NCI-H2196 treated with DMSO at 0.1 percent for 48 hours (cell line): ENCODE measurements around the gene LXN.
A peak's percentile ranks its signal among the peaks of the same experiment; 100 is the strongest.

Source experiments
- DNase-seq: peaks from one replicate; lab custom pipeline; 2025; ENCODE audit not compliant: unreplicated experiment; lab: John Stamatoyannopoulos, UW

Gene LXN

DNA sequence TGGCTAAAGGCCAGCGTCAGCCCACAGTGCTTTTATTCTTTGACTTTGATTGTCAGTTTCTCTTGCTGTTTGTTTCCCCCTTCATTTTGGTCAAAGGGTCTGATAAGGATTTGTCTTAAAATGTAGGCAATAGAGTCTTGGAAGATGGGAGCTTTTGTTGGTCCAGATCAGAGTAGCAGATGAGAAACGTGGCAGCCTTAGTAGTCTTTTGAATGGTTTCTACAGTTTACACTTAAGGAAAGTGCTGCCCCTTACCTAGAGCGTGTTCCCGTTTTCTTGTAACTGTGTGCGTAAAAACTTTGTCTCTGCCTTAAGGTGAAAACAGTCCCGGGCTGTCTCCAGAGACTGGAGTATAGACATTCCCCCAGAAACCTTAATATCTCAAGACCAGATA, 630 bp downstream of the LXN start:
- no peak for DNase-seq

DNA sequence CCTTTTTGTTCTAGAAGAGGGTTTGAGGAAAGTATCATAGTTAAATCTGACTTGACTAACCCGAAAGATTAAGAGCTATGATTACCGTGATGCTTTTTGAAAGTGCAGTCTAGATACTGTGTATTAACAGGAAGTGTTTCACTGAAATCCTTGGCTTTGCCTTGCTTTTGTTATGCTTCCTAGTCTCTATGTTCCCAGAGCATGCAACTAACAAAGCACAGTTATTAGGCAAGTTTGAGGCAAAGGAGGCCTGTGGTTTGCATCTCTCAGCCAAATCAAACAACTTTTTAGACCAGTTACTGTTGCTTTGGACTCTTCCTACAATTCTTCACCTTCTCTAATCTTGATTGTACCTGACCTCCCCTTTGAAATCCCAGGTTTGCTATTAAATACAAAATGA, 3.9 kb downstream of the LXN start:
- no peak for DNase-seq

DNA sequence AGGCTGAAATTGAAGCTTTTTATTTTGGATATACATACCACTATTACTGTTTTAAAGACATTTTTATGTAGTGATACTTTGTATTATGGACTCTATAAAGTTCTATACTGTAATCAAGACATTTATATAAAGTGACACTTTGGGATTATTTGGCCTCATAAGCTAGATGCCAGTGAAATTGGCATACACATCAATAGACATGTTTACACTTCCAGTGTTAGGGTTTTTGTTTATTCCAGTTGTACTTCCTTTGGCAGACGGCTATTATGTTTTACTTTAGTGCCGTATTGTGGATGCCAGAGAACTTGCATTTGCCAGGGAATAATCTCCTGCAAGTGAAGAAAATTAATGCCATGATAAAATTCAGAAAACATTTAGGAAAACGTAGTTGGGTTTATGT, 6.0 kb downstream of the LXN start:
- DNase-seq: no peak

DNA sequence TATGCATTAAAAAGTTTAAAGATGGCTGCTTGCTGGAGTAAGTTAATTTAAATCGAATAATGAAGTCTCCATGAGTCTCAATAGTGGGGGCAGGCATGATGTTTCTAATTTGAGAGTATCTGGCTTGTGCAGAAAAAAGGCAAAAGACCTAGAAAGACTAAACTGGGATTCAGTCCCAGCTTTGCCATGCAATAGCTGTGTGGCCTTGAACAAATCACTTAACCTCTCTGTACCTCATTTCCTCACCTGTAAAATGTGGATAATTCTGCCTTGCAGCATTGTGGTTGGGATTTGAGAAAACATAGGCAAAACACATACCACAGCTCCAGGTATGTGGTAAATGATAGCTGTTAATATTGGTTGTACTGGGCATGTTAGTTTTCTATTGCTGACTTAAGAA, 8.6 kb downstream of the LXN start:
- no peak for DNase-seq

DNA sequence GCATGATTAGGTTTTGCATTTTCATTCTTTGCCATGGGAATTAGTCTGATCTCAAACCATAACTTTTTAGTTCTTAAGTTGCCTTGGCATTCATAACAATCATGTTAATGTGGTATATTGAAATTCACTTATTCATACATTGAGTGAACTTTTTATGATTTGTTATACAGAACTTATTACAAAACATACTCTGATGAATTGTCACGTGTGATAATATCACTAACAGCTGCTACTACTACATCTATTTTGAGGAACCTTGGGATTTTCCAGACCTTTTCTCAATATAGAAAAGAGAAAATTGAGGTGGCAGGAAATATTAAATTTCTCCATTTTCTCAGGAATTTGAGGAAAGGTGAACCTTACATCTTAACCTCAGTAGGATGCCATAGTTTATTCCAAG, 9.2 kb downstream of the LXN start:
- no peak for DNase-seq

DNA sequence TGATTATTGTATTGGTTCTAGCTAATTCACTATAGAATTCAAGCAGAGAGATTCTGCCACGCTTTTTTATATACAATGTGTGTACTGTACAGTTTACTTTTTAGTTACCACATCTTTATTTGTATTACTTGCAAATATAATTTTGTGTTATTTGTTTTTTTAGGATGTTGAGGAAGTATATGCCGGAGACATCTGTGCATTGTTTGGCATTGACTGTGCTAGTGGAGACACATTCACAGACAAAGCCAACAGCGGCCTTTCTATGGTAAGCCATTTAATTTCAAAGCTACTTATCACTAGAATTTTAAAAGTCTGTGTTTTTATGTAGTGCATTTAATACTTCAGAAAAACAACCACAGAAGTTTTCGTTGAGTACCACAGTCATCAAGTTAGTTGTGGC, 11.7 kb downstream of the LXN start:
- no peak for DNase-seq

DNA sequence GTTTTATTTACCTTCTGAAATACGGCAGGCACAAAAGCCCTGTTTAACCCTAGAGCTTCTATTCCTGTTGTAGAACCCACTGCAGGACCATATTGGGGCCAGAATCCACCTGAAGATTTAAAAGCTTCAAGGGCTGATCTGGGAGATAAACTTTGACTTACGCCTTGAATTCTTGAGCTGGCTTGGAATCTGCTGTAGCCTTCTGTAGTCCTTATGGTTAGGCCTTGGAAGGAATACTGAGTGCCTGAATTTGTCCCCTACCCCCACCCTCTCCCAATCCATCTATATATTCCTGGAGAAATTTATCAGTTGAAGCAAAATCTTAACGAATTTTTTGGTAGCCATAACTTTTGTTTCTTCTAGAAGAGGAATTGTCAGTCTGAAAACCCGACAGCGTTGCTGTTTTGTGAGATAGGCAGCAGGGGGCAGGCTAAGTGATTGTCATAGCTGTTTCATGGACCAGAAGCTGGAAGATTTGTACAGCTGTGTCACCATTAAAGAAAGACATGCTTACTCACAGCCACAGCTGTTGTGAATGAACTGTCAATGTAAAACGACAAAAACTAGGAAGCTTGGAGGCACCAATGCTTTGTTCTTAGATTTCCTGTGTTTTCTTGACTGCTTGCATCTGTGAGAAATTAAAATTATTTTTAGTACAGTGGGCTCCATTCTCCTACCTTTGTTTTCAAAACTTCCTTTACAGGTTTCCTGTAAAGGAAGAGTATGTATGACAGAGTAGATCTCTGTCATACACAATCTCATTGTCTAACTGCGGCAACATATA, 12.8 kb downstream of the LXN start:
- DNase-seq: peak; percentile 75

DNA sequence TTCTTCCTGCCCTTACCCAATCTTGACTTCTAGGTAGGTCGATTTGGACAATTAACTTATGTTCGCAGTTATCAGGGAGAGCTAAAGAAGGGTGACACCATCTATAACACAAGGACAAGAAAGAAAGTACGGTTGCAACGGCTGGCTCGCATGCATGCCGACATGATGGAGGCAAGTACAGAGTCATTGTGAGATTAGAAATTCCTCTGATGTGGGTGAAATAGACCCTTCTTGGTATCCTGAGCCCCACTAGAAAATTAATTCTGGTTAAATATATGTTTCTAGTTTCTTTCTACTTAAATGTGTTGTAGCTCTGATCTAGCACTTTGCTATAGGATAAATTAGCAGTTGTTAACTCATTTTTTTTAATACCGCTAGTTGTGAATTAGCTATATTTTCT, 13.6 kb downstream of the LXN start:
- DNase-seq: no peak

DNA sequence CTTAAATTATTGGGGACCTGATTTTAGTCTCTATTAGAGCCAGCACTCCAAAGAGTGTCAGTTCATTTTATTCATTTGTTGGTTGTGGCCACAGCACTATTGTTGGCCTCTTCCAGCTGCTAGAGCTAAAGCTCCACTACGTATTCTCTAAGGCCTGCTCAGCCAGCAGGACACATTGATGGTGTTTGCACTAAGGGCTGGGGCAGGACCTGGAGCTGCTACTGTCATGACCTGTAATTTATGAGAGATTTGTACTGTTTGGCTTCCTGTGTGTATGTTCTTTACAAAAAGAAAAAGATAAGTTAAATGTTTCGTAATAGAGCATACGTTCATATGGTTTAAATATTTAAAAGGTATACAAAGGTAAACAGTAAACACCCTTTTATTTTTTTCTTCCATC, 20.0 kb downstream of the LXN start:
- DNase-seq: no peak

DNA sequence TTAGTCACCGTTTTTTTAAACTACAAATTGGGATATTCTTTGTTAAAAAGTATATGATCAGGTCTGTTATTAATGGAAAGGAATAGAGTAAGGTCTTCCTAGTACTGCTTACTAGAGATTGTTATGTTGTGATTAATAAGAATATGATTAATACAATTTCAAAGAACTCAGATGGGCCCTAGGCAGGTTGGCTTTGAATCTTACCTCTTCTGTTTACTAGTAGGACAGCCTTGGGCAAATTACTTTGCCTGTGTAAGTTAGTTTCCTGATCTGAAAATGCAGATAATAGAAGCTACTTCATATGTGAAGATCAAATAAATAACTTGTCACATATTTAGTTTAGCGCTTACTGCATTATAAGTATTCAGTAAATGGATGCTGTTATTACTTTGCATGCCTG, 21.3 kb downstream of the LXN start:
- no peak for DNase-seq

DNA sequence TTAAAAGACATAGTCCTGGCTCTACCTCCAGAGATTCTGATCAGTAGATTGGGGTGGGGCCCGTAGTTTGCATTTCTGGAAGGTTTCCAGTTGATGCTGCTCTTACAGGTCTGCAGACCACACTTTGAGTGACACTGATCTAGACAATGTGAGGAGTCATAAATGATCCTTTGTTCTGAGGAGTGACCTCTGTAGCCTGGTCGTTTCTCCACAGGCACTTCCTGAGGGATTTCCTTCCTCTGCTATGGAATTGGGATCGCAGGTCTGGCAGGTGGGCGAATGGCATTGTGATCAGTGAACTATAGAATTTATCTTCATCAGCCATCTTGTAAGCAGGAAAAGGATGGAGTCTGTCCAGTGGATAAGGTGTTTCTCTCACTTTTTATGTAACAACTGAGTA, 22.7 kb downstream of the LXN start:
- no peak for DNase-seq

DNA sequence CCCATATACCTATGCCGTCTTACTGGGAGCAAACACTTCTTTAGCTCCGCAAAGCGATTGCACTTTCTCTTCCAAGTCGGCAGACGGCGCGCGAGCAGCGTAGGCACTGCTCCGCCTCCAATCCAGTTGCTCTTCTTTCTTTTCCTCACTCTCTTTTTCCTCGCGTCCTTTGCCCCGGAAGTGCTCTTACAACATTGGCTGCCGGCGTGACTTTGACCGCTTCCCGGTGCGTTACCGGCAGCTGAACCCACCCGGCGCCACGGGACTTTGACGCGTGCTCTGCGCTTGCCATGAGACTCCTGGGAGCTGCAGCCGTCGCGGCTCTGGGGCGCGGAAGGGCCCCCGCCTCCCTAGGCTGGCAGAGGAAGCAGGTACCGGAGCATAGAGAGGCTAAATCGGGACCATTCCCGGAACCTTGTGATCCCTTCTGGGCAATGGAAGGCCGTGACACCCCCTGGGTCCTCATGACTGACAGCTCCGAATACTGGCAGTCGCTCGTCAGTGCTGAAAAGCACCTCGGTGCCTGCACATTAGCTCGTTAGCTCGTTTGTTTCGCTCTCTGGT, 28.0 kb downstream of the LXN start, which contains the start of gene GFM1:
TSS of gene GFM1 (plus strand) at position 183 of the 564 bp plus-strand sequence. CDS start at position 291, 108 bp downstream.
- DNase-seq: peak; percentile 100

DNA sequence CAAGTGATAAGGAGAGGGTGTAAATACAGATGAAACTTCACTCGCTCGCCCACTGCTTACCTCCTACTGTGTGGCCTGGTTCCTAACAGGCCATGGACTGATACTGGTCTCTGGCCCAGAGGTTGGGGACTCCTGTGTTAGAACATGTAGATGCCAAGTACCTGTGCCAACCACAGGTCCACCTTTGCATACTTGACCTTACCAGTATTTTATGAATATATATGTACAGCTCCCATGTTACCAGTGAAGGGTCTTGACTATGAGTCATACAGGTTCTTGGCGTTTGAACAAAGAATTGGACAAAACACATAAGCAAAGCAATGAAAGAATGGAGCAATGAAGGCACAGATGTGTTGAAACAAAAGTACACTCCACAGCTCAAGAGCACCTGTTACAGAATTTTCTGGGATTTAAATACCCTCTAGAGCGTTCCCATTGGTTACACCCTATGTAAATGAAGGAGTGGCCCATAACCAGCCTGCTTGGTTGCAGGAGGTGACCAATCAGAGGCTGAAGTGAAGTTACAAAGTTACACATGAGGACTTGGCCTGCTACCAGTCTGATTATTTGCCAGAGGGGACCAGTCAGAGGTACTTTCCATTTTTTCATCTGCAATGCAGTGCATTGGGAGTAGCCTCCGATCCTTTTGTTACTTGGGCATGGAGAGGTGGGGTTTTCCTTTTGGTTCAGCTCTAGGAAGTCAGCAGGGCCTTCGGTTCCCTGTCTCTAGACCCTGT, 29.8 kb downstream of the LXN start:
- DNase-seq: no peak

DNA sequence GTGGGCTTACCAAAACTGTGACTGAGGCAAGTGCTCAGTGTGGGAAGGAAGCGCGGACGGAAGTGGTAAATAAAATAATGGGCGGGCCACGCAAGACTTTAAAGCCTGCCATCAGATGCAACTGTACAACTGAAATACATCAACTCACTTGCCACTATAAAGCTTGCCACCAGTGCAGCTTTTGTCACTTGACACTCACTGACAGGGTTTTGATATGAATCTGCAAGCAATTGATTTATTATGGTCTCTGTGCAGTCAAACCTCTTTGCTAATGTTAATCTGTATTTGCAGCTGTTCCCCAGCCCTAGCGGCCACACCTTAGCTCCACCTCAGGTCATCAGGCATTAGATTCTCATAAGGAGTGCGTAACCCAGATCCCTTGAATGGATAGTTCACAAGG, 30.4 kb downstream of the LXN start:
- DNase-seq: no peak

DNA sequence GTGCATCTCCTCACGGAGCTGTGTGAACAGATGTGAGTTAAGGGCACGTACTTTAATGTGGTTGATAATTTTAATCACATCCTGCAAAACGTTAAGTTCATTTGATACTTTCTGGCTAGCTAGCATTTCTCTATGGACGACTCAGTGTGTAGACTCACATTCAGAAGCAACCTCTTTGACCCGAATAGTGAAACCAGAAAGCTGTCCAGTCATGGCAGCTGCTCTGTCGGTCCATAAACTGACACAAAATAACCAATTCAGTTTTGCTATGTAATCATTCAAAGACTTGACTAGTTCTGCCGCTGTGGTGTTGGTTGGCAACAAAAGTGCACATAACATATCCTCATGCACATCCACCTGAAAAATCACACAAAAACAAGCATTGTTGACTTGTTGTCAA, 31.8 kb downstream of the LXN start:
- no peak for DNase-seq

DNA sequence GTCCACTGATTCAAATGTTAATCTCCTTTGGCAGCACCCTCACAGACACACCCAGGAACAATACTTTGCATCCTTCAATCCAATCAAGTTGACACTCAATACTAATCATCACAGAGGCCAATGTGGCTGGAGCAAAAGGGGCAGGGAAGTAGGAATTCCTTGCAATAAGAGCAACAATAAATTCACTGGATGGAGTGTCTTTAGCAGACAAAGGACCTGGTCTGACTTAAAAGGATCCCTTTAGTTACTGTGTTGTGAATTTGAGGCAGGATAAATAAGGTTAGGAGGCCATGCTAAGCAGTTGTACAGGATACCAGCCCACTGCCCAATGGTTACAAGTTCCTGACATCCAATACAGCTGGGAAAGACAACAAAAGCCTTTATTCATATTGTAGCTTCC, 40.5 kb downstream of the LXN start:
- no peak for DNase-seq

DNA sequence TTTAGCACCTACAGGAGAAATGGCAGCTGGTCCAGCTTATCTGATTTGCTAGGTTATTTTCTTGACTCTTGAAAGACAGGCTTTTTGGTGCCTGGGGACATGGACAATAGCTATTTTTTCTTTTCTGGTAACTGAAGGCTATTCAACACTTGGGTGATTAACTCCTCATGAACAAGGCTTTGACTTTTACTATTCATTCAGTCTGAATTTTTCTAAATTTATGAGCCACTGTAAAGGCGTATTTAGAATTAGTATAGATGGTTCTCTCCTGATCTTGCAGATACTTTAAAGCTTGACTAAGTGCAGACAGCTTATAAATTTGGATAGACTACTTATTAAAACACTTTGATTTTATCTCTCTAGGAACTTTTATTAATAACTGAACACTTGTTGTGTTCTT, 46.6 kb downstream of the LXN start:
- DNase-seq: no peak

DNA sequence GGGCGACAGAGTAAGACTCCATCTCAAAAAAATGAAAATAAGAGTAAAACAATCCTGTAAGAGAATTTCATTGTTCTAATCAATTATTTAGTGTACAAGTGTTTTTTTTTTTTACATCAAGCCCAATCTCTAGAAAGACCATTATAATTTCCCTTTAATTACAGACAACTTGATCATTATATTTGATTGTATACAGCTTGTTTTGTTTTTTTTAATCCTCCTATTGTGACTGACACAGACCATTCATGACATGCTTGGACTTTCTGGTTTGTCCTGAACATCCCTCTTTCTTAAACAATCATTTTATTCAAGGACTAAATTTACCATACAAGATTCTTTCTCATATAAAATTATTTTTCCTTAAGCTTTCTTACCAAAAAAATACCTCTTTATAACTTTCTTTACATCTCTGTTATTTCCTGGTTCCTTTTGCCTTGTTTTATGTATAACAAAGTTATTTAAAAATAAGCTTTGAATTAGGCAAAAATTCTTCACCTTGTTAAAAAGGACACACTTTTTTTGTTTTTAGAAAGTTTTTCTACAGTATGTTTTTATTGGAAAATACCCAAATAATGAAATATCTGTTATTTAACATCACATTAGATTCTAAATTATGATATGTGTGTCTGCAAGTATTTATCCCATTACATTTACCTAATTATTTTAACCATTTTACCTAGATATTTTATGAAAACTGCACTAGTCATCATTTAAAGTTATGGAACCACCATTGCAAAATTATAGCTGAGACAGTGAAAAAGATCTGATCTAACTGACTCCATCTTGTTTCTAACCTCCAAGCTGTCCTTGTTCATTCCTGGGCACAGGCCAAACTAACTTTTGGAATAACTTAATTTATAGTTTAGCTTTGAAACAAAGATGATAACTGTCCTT, 54.2 kb downstream of the LXN start:
- no peak for DNase-seq
